ENCODE results near the gene TTC7B. TPM values are rescaled to one million over a fixed set of nuclear protein-coding genes. Genes with fewer than 3 reads are reported as not detected.

TTC7B gene
- total and polyA plus RNA-seq, 2 donors (not counting 3 experiments of a cell fraction or from before 2014, with no cell fraction given), result 46.8 to 76.5 TPM

- TF ChIP-seq EZH2 (IDR thresholded peaks at IDR 0.05; ENCODE audit: borderline replicate concordance, low read depth, low read length, severe bottlenecking) (no peak), POLR2A (IDR thresholded peaks at IDR 0.05; ENCODE audit: low read depth, low read length) (no peak), JUN (IDR thresholded peaks at IDR 0.05; ENCODE audit: borderline replicate concordance, insufficient read depth, insufficient read length, low read depth) (no peak), MYC (IDR thresholded peaks at IDR 0.05; ENCODE audit: low read depth, low read length) (no peak), CTCF (IDR thresholded peaks at IDR 0.05; ENCODE audit: extremely low read depth in 1 of 2, insufficient read depth in 1 of 2, low read depth in 1 of 2, low read length in 2 of 2) (no peak), FOS (IDR thresholded peaks at IDR 0.05; ENCODE audit: borderline replicate concordance, insufficient read depth, low read length) (no peak), GATA2 (IDR thresholded peaks at IDR 0.05; ENCODE audit: insufficient read depth, insufficient read length, low read depth, low read length) (no peak), MAX (IDR thresholded peaks at IDR 0.05; ENCODE audit: insufficient read depth, insufficient read length) (no peak), POLR2AphosphoS5 (IDR thresholded peaks at IDR 0.05; ENCODE audit: insufficient read depth, low read depth, low read length) (no peak)
- intact Hi-C loops (cut with micrococcal nuclease) (no loop called here), dilution Hi-C loops (cut with MboI; ENCODE audit: extremely low pct_ligation_motif_present, low sequenced_read_pairs) (no loop called here)
- peaks cover 0 to 2% of the 10 kb centered on the region in 2 experiments for H3K36me3 ChIP-seq (ENCODE audit: control insufficient read depth in 2 of 2, extremely low read depth in 1 of 2, insufficient read depth in 2 of 2, low read length in 2 of 2)
- no peak overlapping the region for H3K9ac ChIP-seq (replicated peaks; ENCODE audit: extremely low read depth, insufficient read depth, low read length)
- H2AFZ ChIP-seq (ENCODE audit: low read depth, low read length), result no peak overlapping the region
- no peaks in the 10 kb centered on the region for H3K27me3 ChIP-seq (ENCODE audit: control insufficient read depth in 2 of 2, insufficient read depth in 2 of 2, low read length in 2 of 2)
- H3K4me3 ChIP-seq (replicated peaks in 1 of 3; ENCODE audit: insufficient read depth in 1 of 3, low read depth in 1 of 3, low read length in 3 of 3), result no peak overlapping the region
- H3K9me3 ChIP-seq (replicated peaks; ENCODE audit: control insufficient read depth, insufficient read depth, low read length), result no peaks in the 10 kb centered on the region
- no peak for DNase-seq (ENCODE audit: low read depth, low spot score)
- no peaks in the 10 kb centered on the region for H3K79me2 ChIP-seq (ENCODE audit: control insufficient read depth, insufficient read depth, low read length)
- POLR2A ChIA-PET, result no interaction called here
- no peak overlapping the region for H3K27ac ChIP-seq (ENCODE audit: insufficient read depth, low read depth, low read length)
- H3K9me1 ChIP-seq (replicated peaks; ENCODE audit: control insufficient read depth, extremely low read depth, insufficient read depth, low read length), result no peaks in the 10 kb centered on the region
- BruUV-seq (replicated peaks), result no TSS peak
- no peaks in the 10 kb centered on the region for H3K4me1 ChIP-seq (ENCODE audit: control insufficient read depth, extremely low read depth, insufficient read depth, low read length)
- no peak overlapping the region for H3K4me2 ChIP-seq (ENCODE audit: insufficient read depth, low read length)
- no peak for FAIRE-seq
- CTCF ChIA-PET, result no interaction called here
- no peaks in the 10 kb centered on the region for H4K20me1 ChIP-seq (replicated peaks; ENCODE audit: control insufficient read depth, extremely low read depth, insufficient read depth, low read length)
Observed at GRCh38 chr14:90547968-90548367, 268.3 kb downstream of the TTC7B start.

All from endothelial cell of umbilical vein (primary cell).